SU-DHL-6 (cell line): Measurements from ENCODE around the gene COP1.

ENCODE experiments used
- CTCF ChIP-seq: fragments of 200-600 bp; sonication (generic); IDR thresholded peaks from one replicate; pipeline ENCODE4 v1.5.1; 2017; ENCODE audit warnings: antibody characterized with exemption, mild to moderate bottlenecking, low read length, moderate library complexity; ENCODE audit not compliant: insufficient read depth, poor library complexity, severe bottlenecking
- EZH2phosphoT487 ChIP-seq: fragments of 200-600 bp; sonication (generic), shearing (Covaris generic); conservative IDR thresholded peaks from 2 replicates; pipeline ENCODE4 v1.6.1; 2018; ENCODE audit warnings: mild to moderate bottlenecking, antibody characterized with exemption, low read length, moderate library complexity, mixed read lengths

GRCh38 chr1:176203735-176204134 lies 3.4 kb downstream of the COP1 start:
- TF ChIP-seq CTCF (no peak), EZH2phosphoT487 (no peak)
